T47D (cell line): ENCODE data around the gene ACAN.

Experiments used
- DNase-seq, 2 experiments: peaks; one replicate each; pipeline versions ENCODE4 v3.0.0 to v3.0.0-alpha.2; 2011 to 2012; ENCODE audit warnings: low read depth in 1 of 2, low spot score in 1 of 2
- JUND ChIP-seq: IDR thresholded peaks from 2 replicates; pipeline ENCODE4 v1.6.1; 2012; ENCODE audit warnings: low read depth
- in situ Hi-C: cut with HindIII; loops from 2 replicates; pipeline ENCODE4 v1.10.0; 2016; ENCODE audit warnings: low sequenced_read_pairs, low pct_unique_long_range_greater_than_20kb

The ACAN gene

GRCh38 chr15:88858934-88859333, 55.7 kb downstream of the ACAN start:
- in situ Hi-C loops, result no loop called here
- TF ChIP-seq JUND, result no peak
- no peak for DNase-seq

- in situ Hi-C loops, result no loop called here
- TF ChIP-seq JUND, result no peak
- DNase-seq, result no peak
Observed at GRCh38 chr15:88859550-88859949, 56.3 kb downstream of the ACAN start.

GRCh38 chr15:88860212-88860611, 57.0 kb downstream of the ACAN start:
- DNase-seq, result no peak
- no peak for TF ChIP-seq JUND
- in situ Hi-C loops, result no loop called here

- no peak for DNase-seq
- no peak for TF ChIP-seq JUND
- in situ Hi-C loops, result no loop called here
Observed at GRCh38 chr15:88863412-88863811, 60.2 kb downstream of the ACAN start.

- in situ Hi-C loops, result no loop called here
- no peak for TF ChIP-seq JUND
- DNase-seq, result no peak
Observed at GRCh38 chr15:88864861-88865497, 61.7 kb downstream of the ACAN start.

GRCh38 chr15:88865498-88866099, 62.4 kb downstream of the ACAN start:
- DNase-seq, result no peak
- in situ Hi-C loops, result no loop called here
- TF ChIP-seq JUND, result no peak

GRCh38 chr15:88866295-88866881, 63.2 kb downstream of the ACAN start:
- in situ Hi-C loops, result no loop called here
- no peak for DNase-seq
- TF ChIP-seq JUND, result no peak

GRCh38 chr15:88871313-88871712, 68.1 kb downstream of the ACAN start:
- in situ Hi-C loops, result no loop called here

GRCh38 chr15:88872106-88872505, 68.9 kb downstream of the ACAN start:
- DNase-seq, result no peak
- TF ChIP-seq JUND, result no peak
- in situ Hi-C loops, result no loop called here

More at GRCh38 chr15:88871313-88871712, 68.1 kb downstream of the ACAN start:
- TF ChIP-seq JUND, result no peak
- DNase-seq, result no peak

- TF ChIP-seq JUND, result no peak
- DNase-seq, result peak in 1 of 2 experiments; percentile 43
- in situ Hi-C loops, result no loop called here
Observed at GRCh38 chr15:88872706-88873105, 69.5 kb downstream of the ACAN start.

- in situ Hi-C loops, result no loop called here
- no peak for TF ChIP-seq JUND
Observed at GRCh38 chr15:88873786-88874185, 70.5 kb downstream of the ACAN start.

GRCh38 chr15:88874275-88874674, 71.0 kb downstream of the ACAN start:
- in situ Hi-C loops, result no loop called here
- TF ChIP-seq JUND, result no peak
- DNase-seq, result no peak

More at GRCh38 chr15:88873786-88874185, 70.5 kb downstream of the ACAN start:
- DNase-seq, result no peak

- in situ Hi-C loops, result no loop called here
- DNase-seq, result no peak
- no peak for TF ChIP-seq JUND
Observed at GRCh38 chr15:88874684-88875083, 71.4 kb downstream of the ACAN start.
